ENCODE measurements around the gene KCTD15. TPM values are rescaled to one million over a fixed set of nuclear protein-coding genes. Genes with fewer than 3 reads are reported as not detected.
A peak's percentile ranks its signal among the peaks of the same experiment; 100 is the strongest.

Gene KCTD15
- total and polyA plus RNA-seq, 4 donors: 13.8 to 42.7 (median 30.5) TPM

- no peak overlapping the region for H3K27ac ChIP-seq (ENCODE audit: low read depth in 1 of 2, low read length in 1 of 2)
- no peaks in the 10 kb centered on the region for H3K36me3 ChIP-seq (ENCODE audit: control insufficient read depth in 4 of 4, insufficient read depth in 4 of 4, low read length in 4 of 4)
- H3K4me1 ChIP-seq (ENCODE audit: control insufficient read depth in 5 of 5, insufficient read depth in 5 of 5, low read length in 5 of 5): peaks cover 0 to 2% (median 0%) of the 10 kb centered on the region in 5 donors
- no peak overlapping the region for H3K4me3 ChIP-seq
- ATAC-seq (ENCODE audit: insufficient read depth, low FRiP score) (no peak), DNase-seq (no peak)
- H3K9me3 ChIP-seq (ENCODE audit: control insufficient read depth in 4 of 4, insufficient read depth in 3 of 4, low read length in 3 of 4): no peaks in the 10 kb centered on the region
- H3K27me3 ChIP-seq (ENCODE audit: control insufficient read depth in 3 of 3, insufficient read depth in 3 of 3, low read length in 2 of 3): no peaks in the 10 kb centered on the region
- TF ChIP-seq CTCF (IDR thresholded peaks at IDR 0.05; ENCODE audit: control extremely low read depth, extremely low read depth): no peak
- 79 to 83% methylated on average over 13 of the region's 13 CpGs for WGBS, 2 donors
- no peak overlapping the region for H3K9ac ChIP-seq (ENCODE audit: insufficient read depth in 1 of 2, low read length in 2 of 2)
Measured at GRCh38 chr19:33766623-33767022, 30.0 kb upstream of the KCTD15 start.

GRCh38 chr19:33767898-33768413 is 28.7 kb upstream of the KCTD15 start:
- Histone ChIP-seq H3K36me3 (ENCODE audit: control insufficient read depth in 4 of 4, insufficient read depth in 4 of 4, low read length in 4 of 4) (no peaks in the 10 kb centered on the region), H3K9ac (ENCODE audit: insufficient read depth in 1 of 2, low read length in 2 of 2) (no peak overlapping the region), H3K4me1 (ENCODE audit: control insufficient read depth in 5 of 5, insufficient read depth in 5 of 5, low read length in 5 of 5) (peaks cover 0 to 2% (median 0%) of the 10 kb centered on the region in 5 donors), H3K27me3 (ENCODE audit: control insufficient read depth in 3 of 3, insufficient read depth in 3 of 3, low read length in 2 of 3) (no peaks in the 10 kb centered on the region), H3K4me3 (no peak overlapping the region), H3K9me3 (ENCODE audit: control insufficient read depth in 4 of 4, insufficient read depth in 3 of 4, low read length in 3 of 4) (no peaks in the 10 kb centered on the region), H3K27ac (ENCODE audit: low read depth in 1 of 2, low read length in 1 of 2) (no peak overlapping the region)
- whole genome bisulfite sequencing, 2 donors: 42 to 43% methylated on average over 9 of the region's 9 CpGs
- ATAC-seq (ENCODE audit: insufficient read depth, low FRiP score) (no peak), DNase-seq (peak; percentile 57 to 70 (median 63))
- no peak for TF ChIP-seq CTCF (IDR thresholded peaks at IDR 0.05; ENCODE audit: control extremely low read depth, extremely low read depth)

- TF ChIP-seq CTCF (IDR thresholded peaks at IDR 0.05; ENCODE audit: control extremely low read depth, extremely low read depth): no peak
- Histone ChIP-seq H3K9me3 (ENCODE audit: control insufficient read depth in 4 of 4, insufficient read depth in 3 of 4, low read length in 3 of 4) (no peaks in the 10 kb centered on the region), H3K4me1 (ENCODE audit: control insufficient read depth in 5 of 5, insufficient read depth in 5 of 5, low read length in 5 of 5) (peaks cover 0 to 2% (median 0%) of the 10 kb centered on the region in 5 donors), H3K27me3 (ENCODE audit: control insufficient read depth in 3 of 3, insufficient read depth in 3 of 3, low read length in 2 of 3) (no peaks in the 10 kb centered on the region), H3K36me3 (ENCODE audit: control insufficient read depth in 4 of 4, insufficient read depth in 4 of 4, low read length in 4 of 4) (no peaks in the 10 kb centered on the region), H3K27ac (ENCODE audit: low read depth in 1 of 2, low read length in 1 of 2) (no peak overlapping the region), H3K4me3 (no peak overlapping the region), H3K9ac (ENCODE audit: insufficient read depth in 1 of 2, low read length in 2 of 2) (no peak overlapping the region)
- DNase-seq: no peak
- ATAC-seq (ENCODE audit: insufficient read depth, low FRiP score): no peak
- WGBS, 2 donors: 69 to 72% methylated on average over 6 of the region's 6 CpGs
Measured at GRCh38 chr19:33769208-33769607, 27.5 kb upstream of the KCTD15 start.

GRCh38 chr19:33770107-33770506 is 26.6 kb upstream of the KCTD15 start:
- no peak for ATAC-seq (ENCODE audit: insufficient read depth, low FRiP score)
- WGBS, 2 donors: 78 to 86% methylated on average over 8 of the region's 8 CpGs
- H3K36me3 ChIP-seq (ENCODE audit: control insufficient read depth in 4 of 4, insufficient read depth in 4 of 4, low read length in 4 of 4): no peaks in the 10 kb centered on the region
- H3K9me3 ChIP-seq (ENCODE audit: control insufficient read depth in 4 of 4, insufficient read depth in 3 of 4, low read length in 3 of 4): no peaks in the 10 kb centered on the region
- H3K27me3 ChIP-seq (ENCODE audit: control insufficient read depth in 3 of 3, insufficient read depth in 3 of 3, low read length in 2 of 3): no peaks in the 10 kb centered on the region
- no peak for DNase-seq
- TF ChIP-seq CTCF (IDR thresholded peaks at IDR 0.05; ENCODE audit: control extremely low read depth, extremely low read depth): no peak
- H3K27ac ChIP-seq (ENCODE audit: low read depth in 1 of 2, low read length in 1 of 2): no peak overlapping the region
- no peak overlapping the region for H3K9ac ChIP-seq (ENCODE audit: insufficient read depth in 1 of 2, low read length in 2 of 2)
- peaks cover 0 to 2% (median 0%) of the 10 kb centered on the region in 5 donors for H3K4me1 ChIP-seq (ENCODE audit: control insufficient read depth in 5 of 5, insufficient read depth in 5 of 5, low read length in 5 of 5)
- H3K4me3 ChIP-seq: no peak overlapping the region

All from lung (tissue), 12 donors.